ENCODE data around the gene PALM3. TPM values are rescaled to one million over a fixed set of nuclear protein-coding genes. Genes with fewer than 3 reads are reported as not detected.
"Not testable (repeated sequence)": the region's sequence is repeated elsewhere in the genome, so short reads cannot be mapped to it uniquely, and the experiment has no call there.

The PALM3 gene
- total RNA-seq, 6 experiments from 2014 or later, result 1.2 to 4.0 (median 2.8) TPM

DNA sequence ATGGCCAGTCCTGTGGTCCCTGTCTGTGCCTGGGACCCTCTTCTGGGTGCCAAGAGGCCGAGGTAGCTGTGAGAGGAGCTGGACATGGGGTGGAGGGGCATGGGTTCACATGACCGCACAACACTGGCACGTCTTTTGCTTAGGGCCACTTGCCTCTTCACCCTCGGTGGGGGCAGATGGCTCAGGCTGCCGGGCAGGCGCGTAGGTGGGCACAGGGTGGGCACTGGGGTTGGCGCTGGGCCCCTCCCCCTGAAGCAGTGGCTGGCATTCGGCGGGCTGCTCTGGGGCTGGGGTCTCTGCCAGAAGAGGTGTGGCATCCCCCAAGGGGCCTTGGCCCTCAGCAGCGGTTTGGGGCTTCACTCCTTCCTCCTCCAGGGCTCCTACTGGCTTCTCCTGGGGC is 8.4 kb downstream of the PALM3 start:
- DNase-seq, result no peak
- Mint-ChIP-seq H3K4me1 (ENCODE audit: low read depth) (no peaks in the 10 kb centered on the region), H3K27ac (no peak overlapping the region), H3K27me3 (ENCODE audit: insufficient read depth) (no peaks in the 10 kb centered on the region; the same call in 1 of the 2 replicates), H3K4me3 (no peak overlapping the region), H3K36me3 (ENCODE audit: low read depth) (peaks cover 5% of the 10 kb centered on the region; the same call in 1 of the 2 replicates), H3K9me3 (no peaks in the 10 kb centered on the region)
- no peak for TF ChIP-seq CTCF (IDR thresholded peaks at IDR 0.05)

DNA sequence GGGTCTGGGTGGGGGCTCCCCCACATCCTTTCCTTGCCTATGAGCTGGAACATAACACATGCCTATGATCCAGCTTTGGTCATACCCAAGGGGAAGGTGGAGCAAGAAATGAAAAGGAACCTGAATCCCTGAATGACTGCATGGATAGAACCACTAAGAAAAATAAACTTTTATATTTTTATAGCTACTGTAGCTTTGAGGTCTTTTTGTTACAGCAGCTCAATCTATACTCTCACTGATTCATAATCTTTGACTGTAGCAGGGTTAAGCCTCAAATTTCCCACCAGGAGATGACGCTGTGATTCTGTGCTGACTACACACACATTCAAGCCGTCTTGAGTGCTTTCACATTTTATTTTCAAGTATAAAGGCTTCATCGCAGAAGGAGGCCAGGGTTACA is 8.8 kb downstream of the PALM3 start:
- Mint-ChIP-seq H3K36me3 (ENCODE audit: low read depth) (peaks cover 5% of the 10 kb centered on the region; the same call in 1 of the 2 replicates), H3K27me3 (ENCODE audit: insufficient read depth) (no peaks in the 10 kb centered on the region; the same call in 1 of the 2 replicates), H3K4me3 (no peak overlapping the region), H3K27ac (no peak overlapping the region), H3K4me1 (ENCODE audit: low read depth) (no peaks in the 10 kb centered on the region), H3K9me3 (no peaks in the 10 kb centered on the region)
- DNase-seq, result no peak
- no peak for TF ChIP-seq CTCF (IDR thresholded peaks at IDR 0.05)

DNA sequence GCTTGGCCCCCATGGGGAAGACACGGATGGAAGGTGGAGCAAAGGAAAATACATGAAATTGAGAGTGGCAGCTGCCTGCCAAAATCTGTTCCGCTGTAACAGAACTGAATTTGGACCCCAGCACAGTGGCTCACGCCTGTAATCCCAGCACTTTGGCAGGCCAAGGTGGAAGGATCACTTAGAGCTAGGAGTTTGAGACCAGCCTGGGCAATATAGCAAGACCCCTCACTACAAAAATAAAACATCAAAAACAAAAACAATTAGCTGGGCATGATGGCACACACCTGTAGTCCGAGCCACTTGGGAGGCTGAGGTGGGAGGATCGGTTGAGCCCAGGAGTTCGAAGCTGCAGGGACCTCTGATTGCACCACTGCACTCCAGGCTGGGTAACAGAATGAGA is 9.4 kb downstream of the PALM3 start:
- no peak overlapping the region for H3K27ac Mint-ChIP-seq
- peaks cover 5% of the 10 kb centered on the region; the same call in 1 of the 2 replicates for H3K36me3 Mint-ChIP-seq (ENCODE audit: low read depth)
- no peak overlapping the region for H3K4me3 Mint-ChIP-seq
- no peaks in the 10 kb centered on the region for H3K4me1 Mint-ChIP-seq (ENCODE audit: low read depth)
- TF ChIP-seq CTCF (IDR thresholded peaks at IDR 0.05), result no peak
- no peak for DNase-seq
- no peaks in the 10 kb centered on the region; the same call in 1 of the 2 replicates for H3K27me3 Mint-ChIP-seq (ENCODE audit: insufficient read depth)
- H3K9me3 Mint-ChIP-seq, result no peaks in the 10 kb centered on the region

DNA sequence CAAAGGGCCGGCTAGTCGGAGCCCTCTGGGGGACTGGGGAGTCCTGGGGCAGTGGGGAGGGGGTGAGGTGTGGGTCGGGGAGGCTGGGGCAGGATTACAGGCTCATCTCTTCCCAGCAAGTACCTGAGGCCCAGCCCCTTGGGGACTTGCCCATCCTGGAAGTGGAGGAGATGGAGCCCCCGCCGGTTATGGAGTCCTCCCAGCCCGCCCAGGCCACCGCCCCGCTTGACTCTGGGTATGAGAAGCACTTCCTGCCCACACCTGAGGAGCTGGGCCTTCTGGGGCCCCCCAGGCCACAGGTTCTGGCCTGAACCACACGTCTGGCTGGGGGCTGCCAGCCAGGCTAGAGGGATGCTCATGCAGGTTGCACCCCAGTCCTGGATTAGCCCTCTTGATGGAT is 9.9 kb downstream of the PALM3 start:
- DNase-seq, result no peak
- no peaks in the 10 kb centered on the region for H3K9me3 Mint-ChIP-seq
- H3K27ac Mint-ChIP-seq, result no peak overlapping the region
- peaks cover 5% of the 10 kb centered on the region; the same call in 1 of the 2 replicates for H3K36me3 Mint-ChIP-seq (ENCODE audit: low read depth)
- TF ChIP-seq CTCF (IDR thresholded peaks at IDR 0.05), result no peak
- H3K4me3 Mint-ChIP-seq, result no peak overlapping the region
- no peaks in the 10 kb centered on the region for H3K4me1 Mint-ChIP-seq (ENCODE audit: low read depth)
- no peaks in the 10 kb centered on the region; the same call in 1 of the 2 replicates for H3K27me3 Mint-ChIP-seq (ENCODE audit: insufficient read depth)

GRCh38 chr19:14050961-14051360 is 10.9 kb downstream of the PALM3 start:
- not testable (repeated sequence) for H3K36me3 Mint-ChIP-seq (ENCODE audit: low read depth); DNase-seq; H3K4me3 Mint-ChIP-seq; H3K27me3 Mint-ChIP-seq (ENCODE audit: insufficient read depth); H3K4me1 Mint-ChIP-seq (ENCODE audit: low read depth); H3K9me3 Mint-ChIP-seq; H3K27ac Mint-ChIP-seq
- peak; percentile 40; the same call in 1 of the 2 replicates for TF ChIP-seq CTCF (IDR thresholded peaks at IDR 0.05)

DNA sequence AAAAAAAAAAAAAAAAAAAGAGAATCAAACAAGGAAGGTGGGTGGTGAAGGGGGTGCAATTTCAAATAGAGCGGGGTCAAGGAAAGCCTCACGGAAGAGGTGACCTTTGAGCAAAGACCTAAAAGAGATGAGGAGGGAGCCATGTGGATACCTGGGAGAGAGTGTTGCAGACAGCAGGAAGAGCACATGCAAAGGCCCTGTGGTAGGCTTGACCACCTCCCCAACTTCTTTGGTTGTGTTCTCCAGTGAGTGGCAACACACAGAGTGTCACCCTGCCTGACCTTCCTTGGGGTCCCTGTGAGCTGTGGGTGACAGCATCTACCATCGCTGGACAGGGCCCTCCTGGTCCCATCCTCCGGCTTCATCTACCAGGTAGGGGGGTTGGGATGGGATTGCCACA is 11.4 kb downstream of the PALM3 start:
- no peak overlapping the region for H3K4me3 Mint-ChIP-seq
- no peak for TF ChIP-seq CTCF (IDR thresholded peaks at IDR 0.05)
- H3K36me3 Mint-ChIP-seq (ENCODE audit: low read depth), result peaks cover 5% of the 10 kb centered on the region; the same call in 1 of the 2 replicates
- H3K9me3 Mint-ChIP-seq, result no peaks in the 10 kb centered on the region
- no peaks in the 10 kb centered on the region; the same call in 1 of the 2 replicates for H3K27me3 Mint-ChIP-seq (ENCODE audit: insufficient read depth)
- H3K4me1 Mint-ChIP-seq (ENCODE audit: low read depth), result no peaks in the 10 kb centered on the region
- no peak overlapping the region for H3K27ac Mint-ChIP-seq
- DNase-seq, result no peak
